DND-41 (cell line): Measurements from ENCODE around the gene SLIT1.

Source experiments
- CTCF ChIP-seq: IDR thresholded peaks from 2 replicates; pipeline ENCODE4 v1.5.1; 2012; ENCODE audit warnings: borderline replicate concordance, low read length, moderate library complexity, mild to moderate bottlenecking; ENCODE audit not compliant: poor library complexity, severe bottlenecking; ENCODE audit errors: extremely low read depth
- EZH2 ChIP-seq: IDR thresholded peaks from 3 replicates; pipeline ENCODE4 v1.6.1; 2012; ENCODE audit warnings: borderline replicate concordance, low read depth, mild to moderate bottlenecking, moderate library complexity, low read length, inconsistent platforms; ENCODE audit not compliant: severe bottlenecking

GRCh38 chr10:97065128-97065527, 120.6 kb downstream of the SLIT1 start:
- TF ChIP-seq CTCF (no peak), EZH2 (no peak)
